Spleen (tissue), 7 donors: Measurements from ENCODE around the gene TMEM209.
"Not testable (repeated sequence)": the region's sequence is repeated elsewhere in the genome, so short reads cannot be mapped to it uniquely, and the experiment has no call there.

ENCODE experiments used
- POLR2A ChIP-seq, 3 donors: fragments of 450-650 bp; IDR thresholded peaks; one replicate each; pipeline ENCODE4 v1.5.1; 2017; ENCODE audit warnings: antibody characterized with exemption in 3 of 3, mild to moderate bottlenecking in 1 of 3
- TF ChIP-seq, protein P1 (sequence below), 11 experiments: fragments of 200-600 bp in 7 of 11; fragments of 450-650 bp in 4 of 11; sonication (generic) in 4 of 11; IDR thresholded peaks in 8 of 11; conservative IDR thresholded peaks in 3 of 11; 1 replicate in 7 of 11; 2 replicates in 4 of 11; pipeline versions ENCODE4 v1.4.0 to v1.8.0; 2016 to 2021; ENCODE audit warnings: antibody characterized with exemption in 11 of 11, inconsistent platforms in 4 of 11, mild to moderate bottlenecking in 1 of 11
- donor health status: DM: no; HTN: no; CAD: no; lungs with moderate emphysema.
- donor health status: DM: no; HTN: no; CAD: no.
- donor health status: DM: no; HTN: no; CAD: no.

DNA sequence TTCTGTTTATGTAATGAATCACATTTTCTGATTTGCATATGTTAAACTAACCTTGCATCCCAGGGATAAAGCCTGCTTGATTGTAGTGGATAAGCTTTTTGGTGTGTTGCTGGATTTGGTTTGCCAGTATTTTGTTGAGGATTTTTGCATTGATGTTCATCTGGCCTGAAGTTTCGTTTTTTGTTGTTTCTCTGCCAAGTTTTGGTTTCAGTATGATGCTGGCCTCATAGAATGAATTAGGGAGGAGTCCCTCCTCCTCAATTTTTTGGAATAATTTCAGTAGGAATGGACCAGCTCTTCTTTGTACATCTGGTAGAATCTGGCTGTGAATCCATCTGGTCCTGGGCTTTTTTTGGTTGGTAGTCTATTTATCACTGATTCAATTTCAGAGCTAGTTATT lies 38.3 kb upstream of the TMEM209 start:
- TF ChIP-seq POLR2A (IDR thresholded peaks at IDR 0.05), result not testable (repeated sequence)
- TF ChIP-seq, protein P1, sequence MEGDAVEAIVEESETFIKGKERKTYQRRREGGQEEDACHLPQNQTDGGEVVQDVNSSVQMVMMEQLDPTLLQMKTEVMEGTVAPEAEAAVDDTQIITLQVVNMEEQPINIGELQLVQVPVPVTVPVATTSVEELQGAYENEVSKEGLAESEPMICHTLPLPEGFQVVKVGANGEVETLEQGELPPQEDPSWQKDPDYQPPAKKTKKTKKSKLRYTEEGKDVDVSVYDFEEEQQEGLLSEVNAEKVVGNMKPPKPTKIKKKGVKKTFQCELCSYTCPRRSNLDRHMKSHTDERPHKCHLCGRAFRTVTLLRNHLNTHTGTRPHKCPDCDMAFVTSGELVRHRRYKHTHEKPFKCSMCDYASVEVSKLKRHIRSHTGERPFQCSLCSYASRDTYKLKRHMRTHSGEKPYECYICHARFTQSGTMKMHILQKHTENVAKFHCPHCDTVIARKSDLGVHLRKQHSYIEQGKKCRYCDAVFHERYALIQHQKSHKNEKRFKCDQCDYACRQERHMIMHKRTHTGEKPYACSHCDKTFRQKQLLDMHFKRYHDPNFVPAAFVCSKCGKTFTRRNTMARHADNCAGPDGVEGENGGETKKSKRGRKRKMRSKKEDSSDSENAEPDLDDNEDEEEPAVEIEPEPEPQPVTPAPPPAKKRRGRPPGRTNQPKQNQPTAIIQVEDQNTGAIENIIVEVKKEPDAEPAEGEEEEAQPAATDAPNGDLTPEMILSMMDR (IDR thresholded peaks at IDR 0.05 in 8 of 11, conservative IDR thresholded peaks at IDR 0.05 in 3 of 11), result not testable (repeated sequence)
